Amygdala (tissue), 56 donors: ENCODE measurements around the gene TRIM8.
A peak's percentile ranks its signal among the peaks of the same experiment; 100 is the strongest.
"Not testable (repeated sequence)": the region's sequence is repeated elsewhere in the genome, so short reads cannot be mapped to it uniquely, and the experiment has no call there.

ENCODE experiments used
- DNase-seq, 56 donors: peaks; one replicate each; lab custom pipeline; 2025; lab: John Stamatoyannopoulos, UW

The TRIM8 gene

DNA sequence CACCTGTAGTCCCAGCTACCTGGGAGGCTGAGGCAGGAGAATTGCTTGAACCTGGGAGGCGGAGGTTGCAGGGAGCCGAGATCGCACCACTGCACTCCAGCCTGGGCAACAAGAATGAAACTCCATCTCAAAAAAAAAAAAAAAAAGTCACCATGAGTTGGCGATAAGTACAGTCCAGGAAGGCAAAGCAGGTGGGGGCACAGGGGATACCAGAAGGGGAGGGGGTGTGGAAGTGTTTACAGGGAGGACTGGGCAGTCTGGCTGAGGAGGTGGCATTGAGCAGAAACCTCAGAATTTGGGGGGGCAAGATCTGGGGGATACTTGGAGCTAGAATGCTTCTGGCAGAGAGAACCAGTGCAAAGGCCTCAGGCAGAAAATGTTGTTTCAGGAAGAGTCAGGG lies 23.1 kb downstream of the TRIM8 start:
- DNase-seq: not testable (repeated sequence)

- DNase-seq: peak in 3 of 56 donors; percentile 32 to 36 (median 34)
These were observed 24.2 kb downstream of the TRIM8 start for GRCh38 chr10:102668326-102669107.

DNA sequence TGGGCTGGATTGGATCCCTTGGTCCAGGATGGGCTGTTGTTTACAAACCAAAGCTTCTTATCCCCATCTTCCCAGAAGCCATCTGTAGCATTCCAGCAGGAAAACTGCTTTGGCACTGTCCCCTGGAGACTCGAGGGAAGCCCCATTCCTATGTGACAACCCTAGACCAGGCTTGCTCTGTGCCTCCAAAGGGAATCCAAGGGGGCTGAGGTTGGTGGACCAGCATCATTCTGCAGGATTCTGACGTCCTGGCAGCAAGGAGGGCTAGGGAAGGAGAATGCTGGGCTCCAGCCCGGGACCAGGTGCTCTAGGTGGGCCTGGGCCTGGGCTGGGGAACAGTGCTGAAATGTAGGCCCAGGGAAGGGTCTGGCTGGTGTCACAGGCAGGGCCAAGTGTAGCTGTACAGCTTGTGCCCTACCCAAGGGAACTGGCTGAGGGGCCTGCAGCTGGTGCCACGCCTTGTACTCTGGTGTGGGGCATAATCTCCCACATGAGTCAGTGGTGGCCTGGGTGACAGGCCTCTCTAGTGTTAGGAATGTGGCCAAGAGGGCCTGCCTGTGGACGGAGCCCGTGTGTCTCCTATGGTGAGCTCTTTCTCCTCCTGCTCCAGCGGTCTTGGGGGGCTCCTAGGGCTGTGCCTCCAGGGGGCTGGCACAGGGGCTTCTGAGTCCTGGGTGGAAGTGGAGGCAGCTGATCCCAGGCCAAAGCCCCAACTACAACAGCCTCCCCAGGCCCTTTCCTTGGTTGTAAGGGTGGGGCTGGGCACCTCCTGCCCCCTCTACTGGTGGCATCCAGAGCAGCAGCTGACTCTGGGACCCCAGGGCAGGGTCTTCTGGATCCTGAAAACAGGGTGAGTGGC lies 25.2 kb downstream of the TRIM8 start:
- peak in 19 of 56 donors; percentile 23 to 67 (median 42) for DNase-seq

- DNase-seq: no peak
These were observed 25.9 kb downstream of the TRIM8 start for GRCh38 chr10:102670065-102670670.

- no peak for DNase-seq
These were observed 26.7 kb downstream of the TRIM8 start for GRCh38 chr10:102670871-102671434.

GRCh38 chr10:102673236-102673818 lies 29.0 kb downstream of the TRIM8 start:
- no peak for DNase-seq

DNA sequence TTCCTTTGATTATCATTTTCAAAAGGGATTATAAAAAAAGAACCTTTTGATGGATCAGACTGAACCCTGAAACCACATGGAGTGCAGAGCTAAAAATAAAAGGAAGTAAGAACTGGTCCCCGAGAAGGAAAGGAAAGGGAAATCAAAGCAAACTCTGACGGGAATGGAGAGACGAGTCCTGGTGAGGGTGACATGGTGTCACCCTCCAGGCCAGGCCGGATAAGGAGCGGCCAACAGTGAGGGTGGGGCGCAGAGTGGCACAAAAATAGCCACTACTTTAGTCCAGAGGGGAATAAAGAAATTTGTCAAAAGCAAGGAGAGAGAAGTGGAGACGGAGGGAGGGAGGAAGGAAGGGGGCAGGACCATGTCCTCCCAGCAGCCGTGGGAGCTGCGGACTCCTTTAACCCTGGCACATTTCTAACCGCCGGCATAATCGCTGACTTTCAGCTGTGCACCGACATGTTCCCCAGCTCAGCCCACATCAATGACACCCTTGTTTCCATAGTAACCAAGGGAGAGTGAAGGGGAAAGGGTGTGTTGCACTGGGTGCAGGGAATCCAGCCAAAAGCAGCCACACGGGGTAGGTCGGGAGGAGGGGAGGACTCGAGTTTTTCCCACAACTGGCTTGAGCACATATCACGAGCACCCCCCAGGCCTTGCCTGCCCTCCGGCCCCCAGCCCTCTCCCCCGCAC lies 29.7 kb downstream of the TRIM8 start:
- DNase-seq: peak in 39 of 56 donors; percentile 23 to 84 (median 53)

DNA sequence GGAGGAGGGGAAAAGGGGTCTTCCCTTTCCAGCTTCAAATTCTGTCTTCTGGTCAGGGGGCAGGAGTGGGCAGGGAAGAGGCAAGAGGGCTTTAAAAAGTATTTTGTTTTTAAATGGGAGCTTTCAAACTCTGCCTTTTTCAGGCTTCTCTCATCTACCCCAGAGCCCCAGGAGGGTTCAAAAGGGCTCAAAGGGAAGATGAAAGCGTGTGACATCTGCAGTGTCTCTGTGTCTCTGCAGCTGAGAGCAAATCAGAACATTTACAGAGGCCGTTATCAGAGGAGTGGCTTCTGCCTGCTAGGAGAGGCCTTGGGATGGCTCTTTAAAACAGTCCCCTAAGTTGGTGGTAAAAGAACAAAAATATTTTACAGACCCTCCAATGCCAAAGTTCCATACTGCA lies 30.3 kb downstream of the TRIM8 start:
- peak in 1 of 56 donors; percentile 34 for DNase-seq

DNA sequence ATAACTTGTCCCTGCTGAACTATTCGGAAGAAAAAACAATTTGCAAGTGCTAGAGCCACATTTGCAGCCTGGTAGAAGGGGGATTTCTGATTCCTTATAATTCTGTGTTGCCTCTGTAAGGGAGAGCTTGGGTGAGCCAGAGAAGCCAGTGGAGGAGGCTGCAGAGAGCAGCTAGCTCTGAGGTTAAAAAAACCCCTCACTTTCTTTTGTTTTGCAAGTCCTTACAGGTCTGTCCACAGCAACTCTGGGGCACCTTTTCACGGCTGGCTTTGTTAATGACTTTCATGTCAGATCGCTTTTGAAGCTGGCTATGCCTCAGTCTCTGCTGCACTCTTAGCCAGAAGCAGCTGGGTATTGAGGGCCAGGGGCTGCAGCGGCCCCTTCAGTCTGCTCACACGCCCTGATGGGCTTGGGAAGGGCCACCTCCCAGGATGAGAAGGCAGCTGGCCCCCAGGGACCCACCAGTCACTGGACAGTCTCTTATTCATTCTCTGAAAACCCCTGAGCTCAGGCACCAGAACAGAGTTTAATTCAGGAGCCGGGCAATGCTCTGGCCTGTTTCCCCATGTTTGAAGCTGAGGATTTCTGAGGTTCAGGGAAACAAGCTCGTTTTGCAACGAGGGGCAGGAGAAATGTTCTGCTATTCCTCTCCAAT lies 30.9 kb downstream of the TRIM8 start:
- DNase-seq: peak in 1 of 56 donors; percentile 61

- DNase-seq: peak in 5 of 56 donors; percentile 17 to 49 (median 38)
These were observed 31.6 kb downstream of the TRIM8 start for GRCh38 chr10:102675666-102676533.

GRCh38 chr10:102676534-102677315 lies 32.4 kb downstream of the TRIM8 start:
- no peak for DNase-seq

GRCh38 chr10:102677331-102678067 lies 33.2 kb downstream of the TRIM8 start:
- DNase-seq: no peak

- no peak for DNase-seq
These were observed 33.8 kb downstream of the TRIM8 start for GRCh38 chr10:102678068-102678400.

DNA sequence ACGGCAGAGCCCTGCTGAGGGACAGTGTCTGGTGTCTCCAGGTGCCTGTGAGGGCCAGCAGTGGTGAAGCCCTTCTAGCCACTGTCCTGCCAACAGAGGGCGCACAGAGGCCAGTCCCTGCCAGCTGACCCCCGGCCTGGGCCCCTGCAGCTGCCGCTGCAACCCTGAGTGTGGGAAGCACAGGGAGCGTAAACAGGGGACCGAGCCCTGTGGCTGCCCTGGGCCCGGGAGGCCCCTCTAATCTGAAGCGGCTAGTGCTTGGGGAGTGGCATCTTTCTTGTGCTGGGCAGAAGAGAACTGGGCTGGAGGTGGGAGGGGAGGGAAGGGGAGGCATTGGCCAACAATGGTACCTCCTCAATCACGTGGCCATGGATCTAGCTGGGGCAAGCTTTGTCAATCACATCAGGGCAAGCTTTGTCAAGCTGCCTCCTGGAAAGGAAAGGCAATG lies 34.6 kb downstream of the TRIM8 start:
- DNase-seq: peak in 53 of 56 donors; percentile 28 to 90 (median 73)

DNA sequence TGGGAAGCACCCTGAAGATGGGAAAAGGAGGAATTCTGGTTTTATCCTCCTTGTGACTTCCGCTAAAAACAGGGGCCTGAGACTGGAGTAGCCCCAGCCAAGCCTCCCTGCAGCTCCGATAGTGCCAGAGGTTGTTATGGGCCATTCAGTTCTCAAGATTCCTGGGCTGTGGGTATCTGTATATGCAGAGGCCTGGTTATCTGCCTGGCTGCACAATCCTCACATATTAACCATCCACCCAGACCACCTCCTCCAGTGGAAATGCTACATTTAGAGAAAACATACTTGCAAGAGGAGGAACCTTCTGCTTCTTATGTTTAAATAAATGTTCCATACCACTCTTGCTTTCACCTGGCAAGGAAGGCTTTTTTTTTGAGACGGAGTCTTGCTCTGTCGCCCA lies 35.3 kb downstream of the TRIM8 start:
- no peak for DNase-seq

DNA sequence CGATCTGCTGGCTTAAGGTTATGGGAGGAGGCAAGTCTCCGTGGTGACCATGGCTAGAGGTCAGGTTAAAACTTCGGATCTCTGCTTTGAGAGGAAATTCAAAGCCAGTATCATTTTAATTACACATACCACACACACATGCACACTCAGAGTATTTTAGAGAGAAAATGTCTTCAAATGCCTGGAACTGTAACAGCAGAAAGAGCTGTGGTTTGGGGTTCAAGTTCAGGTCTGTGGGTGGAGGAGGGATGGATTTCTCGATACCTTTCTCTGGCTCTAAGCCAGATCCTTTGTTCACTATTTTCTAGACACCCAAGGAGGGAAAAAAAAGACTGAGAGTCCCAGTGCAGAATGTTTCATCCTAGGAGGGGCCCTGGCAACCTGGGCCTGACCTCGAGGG lies 37.4 kb downstream of the TRIM8 start:
- DNase-seq: no peak

DNA sequence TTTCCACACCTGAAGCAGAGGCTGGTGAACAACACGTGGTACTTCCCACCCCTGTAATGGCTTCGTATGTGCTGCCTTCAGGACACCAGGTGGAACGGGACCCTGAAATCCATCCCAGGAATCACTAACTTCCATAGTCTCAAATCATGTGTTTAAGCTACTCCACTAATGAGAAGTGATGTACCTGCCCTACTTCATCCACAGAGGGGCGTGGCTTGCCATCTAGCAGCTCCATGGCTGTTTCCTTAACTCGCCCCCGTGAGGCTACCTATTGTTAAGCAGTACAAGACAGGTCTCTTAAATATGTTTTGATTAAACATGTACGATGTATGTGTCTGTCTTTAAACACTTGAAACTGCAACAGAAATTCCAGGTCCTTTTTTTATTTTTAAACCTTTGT lies 38.1 kb downstream of the TRIM8 start:
- DNase-seq: no peak
